SK-N-SH (cell line): Measurements from ENCODE around the gene LCN10. TPM values are rescaled to one million over a fixed set of nuclear protein-coding genes. Genes with fewer than 3 reads are reported as not detected.
A peak's percentile ranks its signal among the peaks of the same experiment; 100 is the strongest.

Experiments used
- CTCF ChIA-PET: fragments of 300-600, 350-600 bp; formaldehyde crosslinking; extraction: SDS; loops from one replicate; lab custom pipeline; 2021; lab: Yijun Ruan, JAX
- POLR2A ChIA-PET: fragments of 350-600 bp; sonication (Branson Sonifier 250); formaldehyde crosslinking; extraction: SDS; loops from one replicate; lab custom pipeline; 2020; ENCODE audit warnings: antibody characterized with exemption, inconsistent platforms; lab: Yijun Ruan, JAX
- DNase-seq: peaks from one replicate; pipeline ENCODE4 v3.0.0; 2012
- H2AFZ ChIP-seq: fragments of 200-600 bp; sonication (generic); 2 replicates; pipeline ENCODE4 v1.8.1; 2016; ENCODE audit warnings: antibody characterized with exemption, mild to moderate bottlenecking, low read depth
- H3F3A ChIP-seq: fragments of 200-600 bp; sonication (generic); replicated peaks from 2 replicates; pipeline ENCODE3; 2016; ENCODE audit warnings: antibody characterized with exemption, mild to moderate bottlenecking; ENCODE audit not compliant: insufficient read depth
- H3K27ac ChIP-seq, 2 experiments: fragments of 200-500 bp in 1 of 2; fragments of 200-600 bp in 1 of 2; sonication (Bioruptor generic) in 1 of 2; sonication (generic), shearing (Covaris generic) in 1 of 2; 2 replicates each; pipeline versions ENCODE4 v1.5.1 to v1.6.1; 2014 to 2016; ENCODE audit warnings: low read depth in 2 of 2, inconsistent platforms in 1 of 2, low read length in 1 of 2, mild to moderate bottlenecking in 1 of 2, mixed read lengths in 1 of 2
- H3K27me3 ChIP-seq: fragments of 200-600 bp; sonication (generic), shearing (Covaris generic); 2 replicates; pipeline ENCODE4 v1.6.1; 2016; ENCODE audit warnings: mixed run types; ENCODE audit not compliant: insufficient read depth
- H3K36me3 ChIP-seq, 2 experiments: fragments of 200-500 bp in 1 of 2; fragments of 200-600 bp in 1 of 2; sonication (Bioruptor generic) in 1 of 2; sonication (generic) in 1 of 2; replicated peaks in 1 of 2; 2 replicates each; pipeline versions ENCODE3 to v1.5.1; 2014 to 2016; ENCODE audit warnings: low read length in 1 of 2, mild to moderate bottlenecking in 1 of 2; ENCODE audit not compliant: insufficient read depth in 2 of 2, control insufficient read depth in 1 of 2
- H3K4me1 ChIP-seq, 2 experiments: fragments of 200-500 bp in 1 of 2; fragments of 200-600 bp in 1 of 2; sonication (Bioruptor generic) in 1 of 2; sonication (generic), shearing (Covaris generic) in 1 of 2; 2 replicates each; pipeline versions ENCODE4 v1.5.1 to v1.6.1; 2014 to 2016; ENCODE audit warnings: low read depth in 1 of 2, low read length in 1 of 2, mixed run types in 1 of 2; ENCODE audit not compliant: insufficient read depth in 2 of 2, control insufficient read depth in 1 of 2
- H3K4me2 ChIP-seq: fragments of 200-600 bp; sonication (generic), shearing (Covaris generic); 2 replicates; pipeline ENCODE4 v1.6.1; 2017; ENCODE audit warnings: mixed run types
- H3K4me3 ChIP-seq, 2 experiments: fragments of 200-500 bp in 1 of 2; fragments of 200-600 bp in 1 of 2; sonication (Bioruptor generic) in 1 of 2; sonication (generic), shearing (Covaris generic) in 1 of 2; 2 replicates each; pipeline versions ENCODE4 v1.5.1 to v1.8.1; 2014 to 2016; ENCODE audit warnings: low read depth in 2 of 2, inconsistent platforms in 1 of 2, low read length in 1 of 2, mild to moderate bottlenecking in 1 of 2, mixed read lengths in 1 of 2, moderate library complexity in 1 of 2
- H3K79me2 ChIP-seq: fragments of 200-600 bp; sonication (generic); 2 replicates; pipeline ENCODE4 v1.8.1; 2017; ENCODE audit warnings: mild to moderate bottlenecking; ENCODE audit not compliant: insufficient read depth
- H3K9ac ChIP-seq: fragments of 200-600 bp; sonication (generic); 2 replicates; pipeline ENCODE4 v1.6.1; 2017; ENCODE audit warnings: mixed run types
- H3K9me2 ChIP-seq: fragments of 200-600 bp; sonication (generic); 2 replicates; pipeline ENCODE4 v1.6.1; 2017; ENCODE audit warnings: mixed run types
- H3K9me3 ChIP-seq: fragments of 200-600 bp; sonication (generic); 2 replicates; pipeline ENCODE4 v1.6.1; 2017; ENCODE audit warnings: mixed run types, mild to moderate bottlenecking, moderate library complexity
- H4K20me1 ChIP-seq: fragments of 200-600 bp; sonication (generic); 2 replicates; pipeline ENCODE4 v1.6.1; 2017; ENCODE audit warnings: mild to moderate bottlenecking, mixed run types; ENCODE audit not compliant: insufficient read depth
- CHD2 ChIP-seq: fragments of 150-350 bp; IDR thresholded peaks from 2 replicates; pipeline ENCODE4 v1.6.1; 2018; ENCODE audit warnings: low read length; ENCODE audit not compliant: partially characterized antibody
- CTCF ChIP-seq: fragments of 200-600 bp; sonication (generic); IDR thresholded peaks from 2 replicates; pipeline ENCODE4 v1.6.1; 2017; ENCODE audit warnings: antibody characterized with exemption, mild to moderate bottlenecking, moderate library complexity
- ELF1 ChIP-seq: IDR thresholded peaks from 2 replicates; pipeline ENCODE4 v1.4.0; 2012
- EZH2phosphoT487 ChIP-seq: fragments of 200-600 bp; sonication (generic); IDR thresholded peaks from 2 replicates; pipeline ENCODE4 v1.6.1; 2017; ENCODE audit warnings: low read depth, mixed run types, mild to moderate bottlenecking, antibody characterized with exemption, moderate library complexity, borderline replicate concordance
- FOSL2 ChIP-seq: IDR thresholded peaks from 2 replicates; pipeline ENCODE4 v1.4.0; 2012; ENCODE audit warnings: low read depth, mild to moderate bottlenecking, moderate library complexity, borderline replicate concordance
- FOXJ3 ChIP-seq: sonication (generic); formaldehyde crosslinking; IDR thresholded peaks from 2 replicates; pipeline ENCODE4 v1.5.1; 2020; ENCODE audit warnings: mild to moderate bottlenecking, missing genetic modification reagents
- GABPA ChIP-seq: IDR thresholded peaks from 2 replicates; pipeline ENCODE4 v1.4.0; 2012; ENCODE audit warnings: low read depth, mild to moderate bottlenecking
- GATA2 ChIP-seq: sonication (generic); formaldehyde crosslinking; IDR thresholded peaks from 2 replicates; pipeline ENCODE4 v1.5.0; 2020; ENCODE audit warnings: mild to moderate bottlenecking, missing genetic modification reagents
- IRF3 ChIP-seq: fragments of 150-350 bp; IDR thresholded peaks from 2 replicates; pipeline ENCODE4 v1.6.1; 2016; ENCODE audit warnings: mild to moderate bottlenecking, low read depth, low read length
- JUND ChIP-seq: IDR thresholded peaks from 2 replicates; pipeline ENCODE4 v1.4.0; 2012
- MAX ChIP-seq: IDR thresholded peaks from 2 replicates; pipeline ENCODE4 v1.4.0; 2012; ENCODE audit warnings: low read depth
- MEF2A ChIP-seq: IDR thresholded peaks from 2 replicates; pipeline ENCODE4 v1.4.0; 2012; ENCODE audit warnings: low read depth, borderline replicate concordance
- NFIC ChIP-seq: IDR thresholded peaks from 2 replicates; pipeline ENCODE4 v1.4.0; 2012; ENCODE audit warnings: borderline replicate concordance
- NRF1 ChIP-seq: IDR thresholded peaks from 2 replicates; pipeline ENCODE4 v1.6.1; 2012; ENCODE audit warnings: low read depth, mild to moderate bottlenecking, low read length
- RAD21 ChIP-seq: IDR thresholded peaks from 2 replicates; pipeline ENCODE4 v1.6.1; 2012; ENCODE audit warnings: mild to moderate bottlenecking, low read length
- REST ChIP-seq: IDR thresholded peaks from 2 replicates; pipeline ENCODE4 v1.6.1; 2012; ENCODE audit warnings: mild to moderate bottlenecking, low read depth, low read length, moderate library complexity
- RFX5 ChIP-seq: IDR thresholded peaks from 2 replicates; pipeline ENCODE4 v1.6.1; 2012; ENCODE audit warnings: mild to moderate bottlenecking, improper control_type of control experiment, low read length
- RXRA ChIP-seq: IDR thresholded peaks from 2 replicates; pipeline ENCODE4 v1.4.0; 2012; ENCODE audit warnings: low read depth, mild to moderate bottlenecking, borderline replicate concordance
- SMC3 ChIP-seq: IDR thresholded peaks from 2 replicates; pipeline ENCODE4 v1.6.1; 2012; ENCODE audit warnings: low read depth, low read length, improper control_type of control experiment
- TAF1 ChIP-seq: IDR thresholded peaks from 2 replicates; pipeline ENCODE4 v1.6.1; 2012; ENCODE audit warnings: low read depth, mild to moderate bottlenecking, low read length, moderate library complexity, borderline replicate concordance
- TCF12 ChIP-seq: IDR thresholded peaks from 2 replicates; pipeline ENCODE4 v1.4.0; 2012
- TEAD4 ChIP-seq: IDR thresholded peaks from 2 replicates; pipeline ENCODE4 v1.4.0; 2012; ENCODE audit warnings: mild to moderate bottlenecking, borderline replicate concordance; ENCODE audit not compliant: insufficient read depth
- USF1 ChIP-seq: IDR thresholded peaks from 2 replicates; pipeline ENCODE4 v1.4.0; 2012; ENCODE audit warnings: low read depth, borderline replicate concordance
- YY1 ChIP-seq: IDR thresholded peaks from 2 replicates; pipeline ENCODE4 v1.4.0; 2012; ENCODE audit warnings: low read depth, mild to moderate bottlenecking
- ZBTB33 ChIP-seq: IDR thresholded peaks from 2 replicates; pipeline ENCODE4 v1.4.0; 2012; ENCODE audit warnings: low read depth, borderline replicate concordance
- WGBS: methylation state at CpG from one replicate; pipeline ENCODE4 v1.1.6; 2017; ENCODE audit warnings: low lambda C conversion rate; 5-methylcytosine and 5-hydroxymethylcytosine counted together
- polyA plus RNA-seq, 3 experiments: library from polyadenylated mRNA; depleted of rRNA; stranded (reverse); fragments of >200 nt; gene quantifications; 2 replicates each; pipeline ENCODE4 v1.2.3, GENCODE V29; 2012

LCN10 gene
- polyA plus RNA-seq, 1 of the 3 experiments (the other 2 are of a cell fraction), result not detected

GRCh38 chr9:136728080-136728547 lies 14.6 kb downstream of the LCN10 start:
- 0% methylated on average over 2 of the region's 66 CpGs for WGBS
- peak overlapping the region; percentile 83 to 85 for H3K4me3 ChIP-seq
- POLR2A ChIA-PET, result interaction anchor here (0.5 to 5.2 kb wide), 20 partner anchors 8 to 435 kb away, joined by 3 to 51 read pairs (median 3); partner anchors contain the start of gene LCN8
- H3K4me2 ChIP-seq, result peak overlapping the region; percentile 84
- no peaks in the 10 kb centered on the region for H3K9me3 ChIP-seq
- no peaks in the 10 kb centered on the region for H3K27me3 ChIP-seq
- CTCF ChIA-PET, result interaction anchor here (0.6 to 6.8 kb wide), 25 partner anchors 9 to 491 kb away, joined by 3 to 99 read pairs (median 5); partner anchors contain the start of genes DIPK1B, LCN10 and LCN8
- no peaks in the 10 kb centered on the region for H3K9me2 ChIP-seq
- H4K20me1 ChIP-seq, result peaks cover 46% of the 10 kb centered on the region
- peaks cover 65% of the 10 kb centered on the region for H3K79me2 ChIP-seq
- peak overlapping the region; percentile 95 for H3K9ac ChIP-seq
- peak overlapping the region; percentile 84 for H2AFZ ChIP-seq
- H3F3A ChIP-seq, result peaks cover 24% of the 10 kb centered on the region
- peak overlapping the region in 1 of 2 experiments; percentile 63; a peak in 2 of 4 replicates for H3K27ac ChIP-seq
- peaks cover 25 to 26% of the 10 kb centered on the region in 2 experiments for H3K36me3 ChIP-seq
- peaks cover 12 to 25% of the 10 kb centered on the region in 2 experiments; a peak in 2 of 4 replicates for H3K4me1 ChIP-seq
- DNase-seq, result peak; percentile 98
- no peak for TF ChIP-seq NRF1
- TF ChIP-seq MAX, result peak; percentile 98
- TF ChIP-seq RXRA, result no peak
- peak; percentile 83 for TF ChIP-seq ELF1
- TF ChIP-seq CHD2, result peak; percentile 85
- no peak for TF ChIP-seq RFX5
- TF ChIP-seq NFIC, result no peak
- no peak for TF ChIP-seq GABPA
- TF ChIP-seq ZBTB33, result peak; percentile 74; the same call in 1 of the 2 replicates
- no peak for TF ChIP-seq IRF3
- TF ChIP-seq YY1, result peak; percentile 75
- no peak for TF ChIP-seq EZH2phosphoT487
- TF ChIP-seq GATA2, result no peak
- TF ChIP-seq FOSL2, result peak; percentile 42; the same call in 1 of the 2 replicates
- no peak for TF ChIP-seq JUND
- no peak for TF ChIP-seq SMC3
- peak; percentile 23; the same call in 1 of the 2 replicates for TF ChIP-seq TCF12
- no peak for TF ChIP-seq FOXJ3 (CRISPR knock-in tag)
- peak; percentile 75 for TF ChIP-seq CTCF
- peak; percentile 98 for TF ChIP-seq TAF1
- TF ChIP-seq REST, result peak; percentile 76; the same call in 1 of the 2 replicates
- TF ChIP-seq TEAD4, result no peak
- TF ChIP-seq RAD21, result no peak
- TF ChIP-seq USF1, result no peak
- TF ChIP-seq MEF2A, result no peak
